DND-41 (cell line): ENCODE data around the gene WDFY4.

Source experiments
- ATAC-seq: fragments of 200-7000 bp; cut with Tn5 transposase; 3 replicates; pipeline ENCODE4 v1.9.1; 2021; ENCODE audit warnings: low read depth; ENCODE audit not compliant: insufficient read depth
- DNase-seq: peaks from one replicate; pipeline ENCODE4 v3.0.0-alpha.2; 2020
- H2AFZ ChIP-seq: 2 replicates; pipeline ENCODE4 v1.6.0; 2012; ENCODE audit warnings: low read depth, low read length
- H3K27ac ChIP-seq: 2 replicates; pipeline ENCODE4 v1.5.1; 2012; ENCODE audit warnings: low read length, inconsistent platforms
- H3K27me3 ChIP-seq: fragments of 200-600 bp; sonication (generic); 2 replicates; pipeline ENCODE4 v1.6.0; 2012; ENCODE audit warnings: low read length, mild to moderate bottlenecking, inconsistent platforms; ENCODE audit not compliant: insufficient read depth, poor library complexity
- H3K36me3 ChIP-seq: 2 replicates; pipeline ENCODE4 v1.5.1; 2012; ENCODE audit warnings: low read length, inconsistent platforms; ENCODE audit not compliant: insufficient read depth
- H3K4me1 ChIP-seq: 2 replicates; pipeline ENCODE4 v1.5.1; 2012; ENCODE audit warnings: mild to moderate bottlenecking, low read length; ENCODE audit not compliant: insufficient read depth
- H3K4me2 ChIP-seq: 2 replicates; pipeline ENCODE4 v1.6.0; 2012; ENCODE audit warnings: mild to moderate bottlenecking, moderate library complexity, low read length, inconsistent platforms; ENCODE audit not compliant: insufficient read depth
- H3K4me3 ChIP-seq, 2 experiments: fragments of 200-600 bp in 1 of 2; shearing (Covaris generic) in 1 of 2; 2 replicates each; pipeline ENCODE4 v1.5.1; 2012 to 2016; ENCODE audit warnings: inconsistent platforms in 2 of 2, low read length in 2 of 2, mild to moderate bottlenecking in 2 of 2, low read depth in 1 of 2, moderate library complexity in 1 of 2
- H3K79me2 ChIP-seq: 2 replicates; pipeline ENCODE4 v1.6.0; 2012; ENCODE audit warnings: low read length, inconsistent platforms; ENCODE audit not compliant: insufficient read depth
- H3K9ac ChIP-seq: 2 replicates; pipeline ENCODE4 v1.6.0; 2012; ENCODE audit warnings: low read depth, mild to moderate bottlenecking, inconsistent platforms, low read length, moderate library complexity
- H3K9me3 ChIP-seq: 2 replicates; pipeline ENCODE4 v1.5.1; 2012; ENCODE audit warnings: low read length, moderate library complexity, mild to moderate bottlenecking, inconsistent platforms; ENCODE audit not compliant: insufficient read depth, severe bottlenecking
- H4K20me1 ChIP-seq: 2 replicates; pipeline ENCODE4 v1.6.0; 2012; ENCODE audit warnings: low read length; ENCODE audit not compliant: insufficient read depth
- EZH2 ChIP-seq: IDR thresholded peaks from 3 replicates; pipeline ENCODE4 v1.6.1; 2012; ENCODE audit warnings: borderline replicate concordance, low read depth, mild to moderate bottlenecking, moderate library complexity, low read length, inconsistent platforms; ENCODE audit not compliant: severe bottlenecking
- TF ChIP-seq, protein P1 (sequence below): IDR thresholded peaks from 2 replicates; pipeline ENCODE4 v1.5.1; 2012; ENCODE audit warnings: borderline replicate concordance, low read length, moderate library complexity, mild to moderate bottlenecking; ENCODE audit not compliant: poor library complexity, severe bottlenecking; ENCODE audit errors: extremely low read depth

Gene WDFY4

DNA sequence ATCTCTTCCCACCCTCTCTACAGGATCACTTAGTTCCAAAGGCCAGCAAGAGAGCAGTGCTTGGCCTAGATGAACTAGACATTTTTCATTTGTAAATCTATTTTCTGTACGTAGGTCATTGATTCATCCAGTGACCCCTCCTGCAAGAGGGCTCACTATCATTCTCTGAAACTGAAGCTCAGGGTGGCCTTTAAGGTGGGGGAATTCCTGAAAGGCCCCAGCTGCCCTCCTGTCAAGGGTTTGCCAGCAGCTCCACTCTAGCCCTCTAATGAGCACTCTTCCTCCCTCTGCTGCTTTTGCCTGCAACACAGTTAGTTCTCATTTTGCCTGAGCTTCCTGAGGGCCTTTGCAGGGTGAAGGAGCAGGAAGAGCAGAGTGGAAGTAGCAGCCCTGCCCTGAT is 213.8 kb downstream of the WDFY4 start:
- ATAC-seq, result no peak

DNA sequence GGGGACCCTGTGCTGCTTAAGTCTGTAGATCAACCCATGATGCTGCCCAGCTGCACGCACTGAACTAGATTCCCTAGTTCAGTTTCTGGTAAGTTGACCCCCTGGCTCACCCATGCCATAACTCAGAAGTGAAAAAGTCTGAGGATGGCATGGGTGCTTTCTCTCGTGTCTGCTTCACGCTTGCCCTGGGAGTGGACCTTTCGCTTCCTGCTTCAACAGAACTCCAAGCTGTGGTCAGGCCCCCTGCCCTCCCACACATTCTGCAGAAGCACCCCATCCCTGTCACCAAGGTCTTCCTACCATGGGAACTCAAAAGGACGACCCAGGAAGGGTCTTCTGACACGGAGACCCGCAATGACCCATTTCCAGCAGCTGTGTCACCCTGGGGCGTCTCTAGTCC is 215.1 kb downstream of the WDFY4 start:
- TF ChIP-seq, protein P1, sequence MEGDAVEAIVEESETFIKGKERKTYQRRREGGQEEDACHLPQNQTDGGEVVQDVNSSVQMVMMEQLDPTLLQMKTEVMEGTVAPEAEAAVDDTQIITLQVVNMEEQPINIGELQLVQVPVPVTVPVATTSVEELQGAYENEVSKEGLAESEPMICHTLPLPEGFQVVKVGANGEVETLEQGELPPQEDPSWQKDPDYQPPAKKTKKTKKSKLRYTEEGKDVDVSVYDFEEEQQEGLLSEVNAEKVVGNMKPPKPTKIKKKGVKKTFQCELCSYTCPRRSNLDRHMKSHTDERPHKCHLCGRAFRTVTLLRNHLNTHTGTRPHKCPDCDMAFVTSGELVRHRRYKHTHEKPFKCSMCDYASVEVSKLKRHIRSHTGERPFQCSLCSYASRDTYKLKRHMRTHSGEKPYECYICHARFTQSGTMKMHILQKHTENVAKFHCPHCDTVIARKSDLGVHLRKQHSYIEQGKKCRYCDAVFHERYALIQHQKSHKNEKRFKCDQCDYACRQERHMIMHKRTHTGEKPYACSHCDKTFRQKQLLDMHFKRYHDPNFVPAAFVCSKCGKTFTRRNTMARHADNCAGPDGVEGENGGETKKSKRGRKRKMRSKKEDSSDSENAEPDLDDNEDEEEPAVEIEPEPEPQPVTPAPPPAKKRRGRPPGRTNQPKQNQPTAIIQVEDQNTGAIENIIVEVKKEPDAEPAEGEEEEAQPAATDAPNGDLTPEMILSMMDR, result no peak
- TF ChIP-seq EZH2, result no peak
- ATAC-seq (no peak), DNase-seq (no peak)
- Histone ChIP-seq H3K4me1 (no peaks in the 10 kb centered on the region), H3K4me2 (no peak overlapping the region), H3K27ac (no peak overlapping the region), H3K9me3 (no peaks in the 10 kb centered on the region), H3K9ac (no peak overlapping the region), H2AFZ (no peak overlapping the region), H3K79me2 (no peaks in the 10 kb centered on the region), H3K4me3 (no peak overlapping the region), H3K36me3 (no peaks in the 10 kb centered on the region), H3K27me3 (no peaks in the 10 kb centered on the region), H4K20me1 (no peaks in the 10 kb centered on the region)

More for the DNA sequence above, 213.8 kb downstream of the WDFY4 start:
- Histone ChIP-seq H3K9ac (no peak overlapping the region), H3K4me3 (no peak overlapping the region), H4K20me1 (no peaks in the 10 kb centered on the region), H3K27ac (no peak overlapping the region), H2AFZ (no peak overlapping the region), H3K9me3 (no peaks in the 10 kb centered on the region), H3K36me3 (no peaks in the 10 kb centered on the region), H3K79me2 (no peaks in the 10 kb centered on the region), H3K27me3 (no peaks in the 10 kb centered on the region), H3K4me1 (no peaks in the 10 kb centered on the region), H3K4me2 (no peak overlapping the region)
- TF ChIP-seq EZH2, result no peak
- TF ChIP-seq, protein P1, result no peak
- no peak for DNase-seq

DNA sequence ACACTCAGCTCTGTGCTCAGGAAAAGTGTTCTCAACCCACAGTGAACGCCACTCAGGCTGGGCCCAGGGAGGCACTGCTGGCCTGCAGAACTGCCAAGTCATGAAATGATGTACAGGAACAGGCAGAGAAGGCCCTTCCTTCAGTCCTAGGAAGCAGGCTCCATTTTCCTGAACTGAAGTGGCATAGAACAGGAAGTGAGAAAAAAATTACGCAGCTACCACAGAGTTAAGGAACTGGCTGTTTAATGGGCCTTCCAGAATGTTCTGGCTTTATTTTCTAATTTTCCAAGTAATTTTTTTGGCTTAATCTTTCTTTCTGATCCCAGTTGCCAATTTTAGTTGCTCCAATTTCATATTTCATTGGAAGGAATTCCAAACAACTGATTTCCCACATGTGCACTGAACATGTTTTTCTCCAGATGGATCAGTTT is 215.7 kb downstream of the WDFY4 start:
- H3K27ac ChIP-seq, result no peak overlapping the region
- no peak overlapping the region for H3K4me3 ChIP-seq
- TF ChIP-seq, protein P1, result no peak
- TF ChIP-seq EZH2, result no peak
- H3K79me2 ChIP-seq, result no peaks in the 10 kb centered on the region
- H3K4me2 ChIP-seq, result no peak overlapping the region
- DNase-seq (no peak), ATAC-seq (peak; percentile 35; the same call in 1 of the 3 replicates)
- H3K9me3 ChIP-seq, result no peaks in the 10 kb centered on the region
- H3K27me3 ChIP-seq, result no peaks in the 10 kb centered on the region
- H4K20me1 ChIP-seq, result no peaks in the 10 kb centered on the region
- no peaks in the 10 kb centered on the region for H3K4me1 ChIP-seq
- H2AFZ ChIP-seq, result no peak overlapping the region
- no peak overlapping the region for H3K9ac ChIP-seq
- no peaks in the 10 kb centered on the region for H3K36me3 ChIP-seq

DNA sequence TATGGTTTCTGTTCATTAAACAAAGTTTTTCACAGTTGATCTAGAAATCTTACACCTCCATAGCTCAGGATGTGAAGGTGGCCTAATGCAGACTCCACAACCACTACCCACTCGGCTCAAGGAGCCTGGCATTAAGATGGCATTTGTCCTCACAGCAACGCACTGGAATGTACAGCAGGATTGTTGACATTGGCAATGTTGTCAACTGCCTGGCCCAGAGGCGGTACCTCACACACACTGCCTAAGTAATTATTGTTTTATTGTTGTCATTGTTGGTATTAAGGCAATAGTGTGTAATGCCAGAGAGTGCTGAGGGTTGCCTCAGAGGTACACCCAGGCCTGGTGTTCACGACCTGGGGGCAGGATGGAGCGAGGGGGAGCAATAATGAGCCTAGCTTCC is 216.6 kb downstream of the WDFY4 start:
- Histone ChIP-seq H3K79me2 (no peaks in the 10 kb centered on the region), H3K4me1 (no peaks in the 10 kb centered on the region), H3K4me2 (no peak overlapping the region), H4K20me1 (no peaks in the 10 kb centered on the region), H3K36me3 (no peaks in the 10 kb centered on the region), H3K4me3 (no peak overlapping the region), H3K27ac (no peak overlapping the region), H3K27me3 (no peaks in the 10 kb centered on the region), H3K9ac (no peak overlapping the region), H2AFZ (no peak overlapping the region), H3K9me3 (no peaks in the 10 kb centered on the region)
- no peak for ATAC-seq
- no peak for DNase-seq
- TF ChIP-seq, protein P1, result no peak
- no peak for TF ChIP-seq EZH2
